ENCODE data around the gene CD44.

DNA sequence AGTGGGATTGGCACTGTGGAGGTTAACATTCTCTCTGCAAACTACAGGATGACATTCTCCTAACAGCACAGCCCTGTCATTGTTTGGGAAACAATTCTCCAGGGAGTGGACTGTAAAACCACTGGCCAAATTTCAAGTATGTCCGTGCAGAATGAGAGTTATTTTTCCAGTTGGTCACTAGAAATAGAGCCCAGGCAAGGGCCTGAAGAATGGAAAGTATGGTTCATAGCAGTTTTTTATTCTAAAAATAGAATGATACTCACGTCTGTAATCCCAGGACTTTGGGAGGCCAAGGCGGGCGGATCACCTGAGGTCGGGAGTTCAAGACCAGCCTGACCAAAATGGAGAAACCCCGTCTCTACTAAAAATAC is 39.0 kb upstream of the CD44 start:
- TF ChIP-seq CTCF (IDR thresholded peaks at IDR 0.05): no peak
- TF ChIP-seq POLR2A (IDR thresholded peaks at IDR 0.05): no peak

Measured in right lobe of liver (tissue), 4 donors.